GM19397 (cell line): Measurements from ENCODE around the gene SIDT1.
"Not testable (repeated sequence)": the region's sequence is repeated elsewhere in the genome, so short reads cannot be mapped to it uniquely, and the experiment has no call there.

Source experiments
- ATAC-seq: cut with Tn5 transposase; IDR thresholded peaks from one replicate; pipeline ENCODE4 v1.9.1; 2021; ENCODE audit warnings: mild to moderate bottlenecking, moderate library complexity; ENCODE audit not compliant: unreplicated experiment

SIDT1 gene

DNA sequence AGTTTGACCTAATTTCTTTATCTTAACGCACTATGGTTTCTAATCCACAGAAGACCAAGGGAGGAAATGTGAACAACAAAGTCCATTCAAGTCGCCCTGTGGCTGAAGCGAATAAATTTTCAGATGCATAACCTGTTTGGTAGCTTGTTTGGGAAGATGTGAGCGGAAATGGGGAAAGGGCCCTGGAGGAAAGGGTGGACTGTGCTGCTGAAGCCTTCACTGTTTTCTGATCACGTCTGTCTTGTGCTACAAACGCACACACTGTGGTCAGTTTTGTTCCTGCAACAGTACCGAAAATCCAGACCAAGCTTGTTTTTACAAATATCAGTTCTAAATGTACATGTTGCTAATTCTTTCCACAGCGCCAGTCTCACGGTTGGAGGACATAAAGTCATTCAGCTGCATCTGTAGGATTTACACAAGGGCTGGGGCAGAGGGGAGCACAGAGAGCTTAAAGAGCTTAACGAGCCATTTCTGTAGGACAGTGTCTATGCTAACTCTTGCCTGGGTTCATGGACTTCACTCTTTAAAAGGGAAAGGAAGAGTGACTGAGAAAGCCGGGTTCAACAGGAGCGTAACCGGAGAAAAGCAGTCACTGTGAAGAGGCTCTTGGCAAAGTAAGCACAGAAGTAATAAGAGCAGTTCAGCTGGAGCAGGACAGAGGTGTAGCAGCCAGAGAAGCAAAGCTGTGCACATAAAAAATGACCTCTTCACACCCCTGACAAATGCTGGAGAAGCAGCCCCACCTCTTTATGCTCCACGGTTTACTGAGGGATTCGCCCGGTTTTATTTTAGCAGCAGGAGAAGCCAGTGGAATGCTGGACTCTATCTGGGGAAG lies 97.4 kb downstream of the SIDT1 start:
- no peak for ATAC-seq

DNA sequence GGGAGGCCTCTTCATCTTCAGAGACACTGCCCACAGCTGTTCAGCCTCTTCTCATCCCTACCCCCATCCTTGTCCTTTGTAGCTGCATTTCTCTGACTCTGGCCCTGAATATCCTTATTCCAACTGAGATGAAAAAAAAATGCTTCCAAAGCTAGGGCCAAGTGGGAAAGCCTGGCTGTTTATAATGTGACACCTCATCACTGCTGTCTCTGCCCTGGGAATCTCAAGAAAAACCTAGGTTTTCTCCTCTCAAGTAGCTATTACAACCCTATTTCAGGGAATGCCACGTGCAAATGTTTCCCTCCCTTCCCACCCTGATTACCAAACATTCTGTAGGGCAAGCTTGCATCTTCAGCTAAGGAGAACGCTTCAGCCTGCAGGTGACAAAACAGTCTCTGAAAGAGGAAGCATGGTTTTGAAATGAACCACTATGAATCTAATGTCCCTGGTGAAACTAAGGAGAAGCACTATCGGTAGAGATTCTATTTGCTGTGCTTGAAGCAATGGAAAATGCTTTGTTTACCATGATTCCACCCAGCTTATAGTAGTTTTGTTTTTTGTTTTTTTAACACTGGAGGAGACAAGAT lies 98.7 kb downstream of the SIDT1 start:
- no peak for ATAC-seq

DNA sequence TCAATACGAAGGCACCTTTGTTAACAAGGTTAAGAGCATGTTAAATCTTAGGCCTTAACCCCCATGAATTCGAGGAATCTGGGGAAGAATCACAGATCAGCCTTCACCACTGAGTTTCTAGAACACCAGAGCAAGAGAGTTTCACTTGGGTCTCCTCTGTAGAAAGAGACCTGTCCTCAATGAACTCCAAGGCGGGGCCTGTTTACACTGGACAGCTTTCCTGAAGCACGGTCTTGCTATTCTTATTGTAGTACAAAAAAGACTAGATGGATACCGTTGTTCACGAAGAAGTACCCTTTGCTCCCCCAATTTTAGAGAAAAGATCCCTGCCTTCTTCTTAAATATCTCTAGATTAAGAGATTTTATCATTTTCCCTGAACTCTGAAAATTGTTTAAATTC lies 99.2 kb downstream of the SIDT1 start:
- ATAC-seq: no peak

DNA sequence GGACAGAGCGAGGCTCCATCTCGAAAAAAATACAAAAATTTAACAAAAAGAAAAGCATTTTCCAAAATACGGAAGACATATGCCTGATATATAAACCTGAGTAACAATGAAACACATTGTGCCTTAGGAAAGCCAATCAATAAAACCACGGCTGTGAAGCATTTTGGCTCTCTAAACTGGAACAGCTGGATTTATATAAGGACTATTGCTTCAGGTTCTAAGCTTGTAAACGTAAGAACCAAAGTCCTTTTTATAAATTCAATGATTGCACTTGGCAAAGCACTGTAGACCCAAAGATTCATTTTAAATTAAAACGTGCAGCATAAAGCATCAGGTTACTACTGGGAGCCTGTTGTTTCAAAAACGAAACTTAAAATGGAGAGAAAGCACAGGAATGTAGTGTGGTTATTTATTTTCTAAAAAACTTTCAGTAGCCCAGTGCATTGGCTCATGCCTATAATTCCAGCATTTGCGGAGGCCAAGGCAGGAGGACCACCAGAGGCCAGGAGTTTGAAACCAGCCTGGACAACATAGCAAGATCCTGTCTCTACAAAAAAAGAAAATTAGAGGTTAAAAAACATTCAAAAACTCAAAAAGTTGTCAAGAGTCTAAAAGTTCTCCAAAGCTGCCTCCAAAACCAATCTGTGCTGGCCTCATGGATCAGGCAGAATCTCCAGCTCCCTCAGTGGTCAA lies 102.6 kb downstream of the SIDT1 start:
- no peak for ATAC-seq

DNA sequence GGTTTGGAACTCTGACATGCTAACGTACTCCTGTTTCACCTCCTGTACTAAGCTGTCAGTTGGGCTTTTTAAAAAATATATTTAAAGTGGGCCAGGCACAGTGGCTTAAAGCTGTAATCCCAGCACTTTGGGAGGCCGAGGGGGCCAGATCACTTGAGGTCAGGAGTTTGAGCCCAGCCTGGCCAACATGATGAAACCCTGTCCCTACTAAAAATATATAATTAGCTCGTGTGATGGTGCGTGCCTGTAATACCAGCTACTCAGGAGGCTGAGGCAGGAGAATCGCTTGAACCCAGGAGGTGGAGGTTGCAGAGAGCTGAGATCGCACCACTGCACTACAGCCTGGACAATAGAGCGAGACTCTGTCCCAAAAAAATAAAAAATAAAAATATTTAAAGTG lies 103.7 kb downstream of the SIDT1 start:
- not testable (repeated sequence) for ATAC-seq

DNA sequence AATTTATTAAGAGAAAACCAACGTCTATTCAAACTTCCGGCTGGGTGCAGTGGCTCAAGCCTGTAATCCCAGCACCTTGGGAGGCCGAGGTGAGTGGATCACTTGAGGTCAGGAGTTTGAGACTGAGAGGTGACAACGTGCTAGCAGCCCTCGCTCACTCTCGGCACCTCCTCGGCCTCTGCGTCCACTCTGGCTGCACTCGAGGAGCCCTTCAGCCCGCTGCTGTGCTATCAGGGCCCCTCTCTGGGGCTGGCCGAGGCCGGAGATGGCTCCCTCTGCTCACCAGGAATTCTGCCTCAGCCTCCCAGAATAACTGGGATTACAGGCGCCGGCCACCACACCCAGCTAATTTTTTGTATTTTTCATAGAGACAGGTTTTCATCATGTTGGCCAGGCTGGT lies 105.4 kb downstream of the SIDT1 start:
- ATAC-seq: no peak

DNA sequence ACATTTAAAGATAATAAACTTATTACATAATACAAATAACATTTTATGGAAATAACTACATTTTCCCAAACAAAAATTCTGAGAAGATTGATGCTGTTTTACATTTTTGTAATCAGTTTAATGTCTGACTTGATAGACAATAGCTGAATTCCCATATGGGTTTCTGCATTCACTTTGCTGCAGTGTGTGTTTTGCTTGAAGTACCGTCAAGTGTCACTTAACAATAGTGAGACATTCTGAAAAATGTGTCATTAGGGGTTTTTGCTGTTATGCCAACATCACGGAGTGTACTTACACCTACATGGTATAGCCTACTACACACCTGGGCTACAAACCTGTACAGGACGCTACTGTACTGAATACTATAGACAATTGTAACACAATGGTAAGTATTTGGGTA lies 106.6 kb downstream of the SIDT1 start:
- ATAC-seq: no peak

DNA sequence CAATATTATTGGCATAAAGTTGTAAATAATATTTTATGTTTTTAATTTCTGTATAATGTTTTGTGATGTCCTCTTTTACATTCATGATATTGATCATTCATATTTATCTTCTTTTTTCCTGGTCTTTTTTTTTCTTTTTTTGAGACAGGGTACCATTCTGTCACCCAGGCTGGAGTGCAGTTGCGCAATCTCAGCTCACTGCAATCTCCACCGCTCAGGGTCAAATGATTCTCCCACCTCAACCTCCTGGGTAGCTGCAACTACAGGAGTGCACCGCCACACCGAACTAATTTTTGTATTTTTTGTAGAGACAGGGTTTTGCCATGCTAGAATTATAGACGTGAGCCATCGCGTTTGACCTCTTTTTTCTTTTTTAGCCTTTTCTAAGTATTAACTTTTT lies 111.2 kb downstream of the SIDT1 start:
- ATAC-seq: no peak

DNA sequence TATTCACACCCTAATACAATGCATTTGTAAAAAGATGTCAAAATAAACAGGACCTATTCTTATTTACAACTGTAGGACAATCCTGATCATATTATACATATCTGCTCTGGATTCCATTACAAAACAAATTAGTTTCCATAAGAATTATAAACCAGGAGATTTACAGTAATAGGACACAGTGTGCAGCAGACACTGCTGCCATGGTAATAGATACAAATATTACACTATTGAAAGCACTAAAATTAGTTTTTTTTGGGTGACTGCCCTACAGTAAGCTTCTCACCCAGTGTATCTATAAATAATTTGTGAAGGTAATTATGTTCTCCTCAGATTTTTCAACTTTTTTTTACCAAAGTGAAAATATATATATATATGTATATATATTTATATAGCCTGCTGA lies 116.2 kb downstream of the SIDT1 start:
- ATAC-seq: no peak

DNA sequence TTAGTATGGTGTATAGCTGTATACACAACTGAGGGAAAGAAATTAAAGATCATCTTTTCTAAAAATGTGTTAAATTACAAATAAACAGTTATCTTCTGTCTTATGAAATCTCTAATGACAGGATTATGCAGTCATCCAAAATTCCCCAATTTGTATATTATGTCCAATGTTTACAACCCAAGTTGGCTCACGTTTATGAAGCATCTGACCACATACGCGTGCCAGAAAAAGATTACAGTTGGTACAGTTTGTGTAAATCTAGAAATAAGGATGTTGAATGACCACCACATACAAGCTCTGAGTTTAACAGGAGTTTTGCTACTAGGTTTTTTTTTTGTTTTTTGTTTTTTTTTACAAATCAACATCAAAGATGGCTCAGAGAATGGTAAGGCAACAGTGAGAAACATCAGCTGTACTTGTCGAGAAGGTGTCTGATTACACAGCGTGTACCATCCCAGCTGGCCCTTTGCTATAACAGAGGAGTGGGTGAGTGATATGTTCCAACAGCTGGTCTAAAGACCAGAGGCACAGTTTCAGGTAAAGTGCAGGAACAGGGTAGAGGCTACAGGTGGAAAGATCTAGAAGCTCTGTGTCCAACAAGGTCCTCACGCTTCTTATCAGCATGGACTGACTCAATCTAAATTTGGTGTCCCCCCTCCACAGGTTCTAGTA lies 117.0 kb downstream of the SIDT1 start:
- ATAC-seq: no peak

DNA sequence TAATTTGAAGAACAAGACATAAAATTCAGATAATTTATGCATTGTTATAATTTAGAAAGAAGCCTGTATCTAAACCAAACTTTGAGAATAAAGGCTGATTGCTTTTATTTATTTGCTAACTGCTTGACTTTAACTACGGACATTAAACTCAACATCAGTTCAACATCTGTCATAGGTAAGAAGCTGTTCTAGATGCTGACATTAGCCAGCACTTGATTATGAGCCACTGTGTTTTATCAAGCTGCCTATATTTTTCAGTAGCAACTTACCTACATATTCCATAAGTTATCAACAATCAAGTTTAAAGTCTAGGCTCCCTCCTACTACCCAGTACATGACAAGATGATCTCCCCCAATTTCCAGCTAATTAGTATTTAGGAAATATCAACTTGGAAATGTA lies 122.0 kb downstream of the SIDT1 start:
- ATAC-seq: no peak

DNA sequence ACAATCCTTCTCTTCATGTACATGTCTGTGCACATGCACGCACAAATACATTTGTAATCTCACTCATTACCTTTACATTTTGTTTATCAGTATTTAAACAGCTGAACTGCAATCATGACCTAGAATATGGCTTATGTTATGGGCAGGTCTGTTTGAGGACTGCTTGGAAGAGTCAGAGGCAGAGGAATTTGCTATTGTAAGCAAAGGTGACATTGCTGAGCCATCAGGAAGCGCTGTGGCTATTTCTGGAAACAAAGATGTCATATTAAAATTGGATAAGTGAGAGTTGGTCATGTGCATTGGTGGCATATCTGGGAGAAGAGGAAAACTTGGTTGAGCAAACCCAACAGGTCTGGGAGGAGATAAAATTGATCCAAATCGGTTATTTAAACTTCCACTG lies 122.5 kb downstream of the SIDT1 start:
- ATAC-seq: no peak

DNA sequence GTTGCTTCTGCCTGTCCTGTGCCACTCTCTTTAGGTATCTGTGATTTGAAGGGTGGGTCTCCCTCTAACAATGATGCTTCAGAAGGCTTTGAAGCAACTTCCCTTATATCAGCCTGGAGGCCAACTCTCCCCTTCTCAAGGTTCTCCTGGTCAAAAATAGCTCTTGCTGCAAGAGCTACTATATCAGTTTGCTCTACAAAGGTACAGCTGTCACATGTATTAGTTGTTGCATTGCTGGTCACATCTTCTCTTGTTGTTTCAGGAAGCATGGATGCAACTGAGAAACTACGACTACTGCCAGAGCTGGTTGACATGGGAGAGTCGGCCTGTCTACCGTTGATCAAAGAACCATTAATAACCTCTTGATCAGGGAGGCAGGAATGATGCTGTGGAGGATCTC lies 125.8 kb downstream of the SIDT1 start:
- no peak for ATAC-seq

DNA sequence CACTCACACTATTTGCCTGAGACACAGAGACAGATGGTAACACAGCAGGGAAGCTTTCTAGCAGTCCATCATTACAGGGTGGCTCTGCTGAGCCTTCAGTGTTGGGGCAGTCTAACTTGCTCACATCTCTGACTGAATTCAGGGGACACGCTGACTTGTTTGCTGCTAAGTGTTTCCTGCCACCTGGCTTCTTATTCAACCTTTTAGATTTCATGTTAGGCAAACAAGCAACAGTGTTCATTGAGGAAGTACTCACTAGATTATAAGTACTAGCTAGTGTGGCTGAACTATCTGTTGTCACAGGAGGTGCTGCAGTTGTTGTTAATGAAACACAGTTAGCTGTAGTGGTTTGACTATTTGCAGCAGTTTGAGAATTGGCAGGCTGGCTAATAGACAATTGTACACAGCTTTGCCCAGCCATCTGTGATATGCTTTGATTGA lies 126.8 kb downstream of the SIDT1 start:
- no peak for ATAC-seq

DNA sequence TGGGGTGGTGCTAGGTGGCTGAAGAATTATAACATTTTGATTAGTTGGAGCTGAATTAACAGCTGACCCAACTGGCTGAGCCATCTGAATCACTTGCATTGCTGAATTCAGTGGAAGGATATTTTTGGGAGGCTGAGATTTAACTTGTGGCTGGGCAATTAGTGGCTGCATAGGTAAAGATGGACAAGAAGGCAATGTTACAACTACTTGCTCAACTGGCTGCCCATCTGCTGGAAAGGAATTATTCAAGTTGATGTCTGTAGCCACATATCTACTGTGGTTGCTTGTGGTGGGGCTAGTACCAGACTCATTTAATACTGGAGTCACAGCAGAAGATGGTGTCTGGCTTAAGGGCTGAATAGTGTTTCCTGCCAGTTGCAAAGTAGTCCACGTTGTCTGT lies 127.6 kb downstream of the SIDT1 start:
- ATAC-seq: no peak

DNA sequence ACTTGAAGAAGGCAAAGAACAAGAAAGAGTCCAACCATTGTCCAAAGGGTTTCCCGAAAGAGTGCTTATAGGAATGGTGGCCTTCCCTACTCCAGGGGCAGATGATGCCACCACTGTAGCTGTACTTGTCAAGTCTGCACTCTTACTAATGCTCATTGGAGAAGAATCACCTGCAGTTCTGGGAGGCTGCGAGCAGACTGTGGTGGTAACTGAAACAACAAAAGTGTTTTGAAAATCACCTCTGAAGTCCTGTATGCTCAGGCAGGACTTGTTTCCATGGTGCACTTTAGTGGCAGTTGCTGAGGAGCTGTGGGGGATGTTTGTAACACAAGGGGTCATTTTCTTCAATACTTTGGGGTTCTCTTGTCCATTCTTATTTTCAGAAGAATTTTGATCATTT lies 128.1 kb downstream of the SIDT1 start:
- no peak for ATAC-seq

DNA sequence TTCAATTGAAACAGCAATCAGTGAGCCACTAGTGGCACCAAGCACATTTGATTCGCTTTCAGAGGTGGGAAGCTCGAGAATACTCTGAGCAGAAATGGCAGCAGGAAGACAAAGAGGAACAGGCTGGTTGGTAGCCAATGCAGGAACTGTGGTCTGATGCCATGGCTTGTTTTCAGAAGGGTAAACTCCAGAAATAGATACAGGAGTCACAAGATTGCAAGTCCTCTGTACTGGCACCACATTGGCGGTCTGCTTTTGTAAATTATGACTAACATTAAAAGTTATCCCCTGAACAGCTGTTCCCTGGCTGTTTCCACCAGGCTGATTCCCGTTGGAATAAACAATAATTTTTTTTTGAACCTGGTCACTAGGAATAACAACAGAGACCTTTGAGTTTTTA lies 128.5 kb downstream of the SIDT1 start:
- no peak for ATAC-seq

DNA sequence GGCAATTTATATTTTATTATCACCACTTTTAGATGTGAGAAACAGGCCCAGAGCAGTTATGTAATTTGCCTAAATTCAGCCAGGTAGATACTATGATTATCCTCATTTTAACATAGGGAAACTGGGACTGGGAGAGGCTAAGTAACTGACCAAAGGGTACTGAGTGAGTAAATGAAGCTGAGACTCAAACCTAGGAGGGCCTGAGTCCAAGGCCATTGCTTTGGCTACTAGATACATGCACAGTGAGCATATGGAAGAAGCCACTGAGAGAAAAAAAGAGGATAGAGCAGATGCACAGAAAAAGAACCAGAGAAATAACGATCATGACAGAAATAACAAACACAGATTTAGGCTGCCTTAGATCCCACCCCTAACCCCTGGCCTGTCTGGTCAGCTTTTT lies 130.5 kb downstream of the SIDT1 start:
- ATAC-seq: no peak

DNA sequence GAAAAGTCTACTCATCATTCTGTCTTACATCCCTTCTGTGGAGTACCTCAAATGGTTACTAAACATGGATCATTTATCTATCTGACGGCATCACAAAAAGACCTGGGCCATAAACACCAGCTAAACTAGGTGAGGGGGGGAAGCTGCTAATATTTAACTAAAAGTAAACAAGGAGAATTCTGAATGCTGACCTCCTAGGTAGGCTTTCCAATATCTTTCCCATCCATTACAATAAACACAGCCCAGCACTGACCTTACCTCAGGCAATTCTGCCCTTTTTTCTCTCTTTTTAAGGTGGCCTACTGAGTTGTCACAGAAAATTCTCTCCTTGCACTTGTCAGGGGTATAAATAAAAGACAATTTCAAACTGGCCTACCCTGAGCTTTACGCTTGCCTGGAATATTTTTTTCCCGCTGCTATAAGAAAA lies 131.0 kb downstream of the SIDT1 start:
- ATAC-seq: no peak

DNA sequence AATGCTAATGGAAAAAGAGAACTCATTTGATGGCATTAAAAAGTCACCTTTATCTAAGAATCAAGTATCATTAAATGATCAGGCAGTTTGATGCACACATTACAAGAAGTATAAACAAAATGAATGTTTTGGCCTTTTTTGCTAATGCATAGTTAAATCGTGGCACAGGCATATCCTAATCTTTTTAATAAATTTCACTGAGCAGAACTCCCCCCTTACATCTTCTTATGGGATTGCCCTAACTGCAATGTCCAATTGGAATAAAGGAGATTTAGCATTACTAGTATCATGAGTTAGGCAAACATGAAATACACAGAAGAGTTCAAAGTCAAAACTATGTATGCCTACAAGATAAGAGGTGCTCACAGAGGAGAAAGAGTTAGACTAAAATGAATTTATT lies 131.4 kb downstream of the SIDT1 start:
- ATAC-seq: no peak

DNA sequence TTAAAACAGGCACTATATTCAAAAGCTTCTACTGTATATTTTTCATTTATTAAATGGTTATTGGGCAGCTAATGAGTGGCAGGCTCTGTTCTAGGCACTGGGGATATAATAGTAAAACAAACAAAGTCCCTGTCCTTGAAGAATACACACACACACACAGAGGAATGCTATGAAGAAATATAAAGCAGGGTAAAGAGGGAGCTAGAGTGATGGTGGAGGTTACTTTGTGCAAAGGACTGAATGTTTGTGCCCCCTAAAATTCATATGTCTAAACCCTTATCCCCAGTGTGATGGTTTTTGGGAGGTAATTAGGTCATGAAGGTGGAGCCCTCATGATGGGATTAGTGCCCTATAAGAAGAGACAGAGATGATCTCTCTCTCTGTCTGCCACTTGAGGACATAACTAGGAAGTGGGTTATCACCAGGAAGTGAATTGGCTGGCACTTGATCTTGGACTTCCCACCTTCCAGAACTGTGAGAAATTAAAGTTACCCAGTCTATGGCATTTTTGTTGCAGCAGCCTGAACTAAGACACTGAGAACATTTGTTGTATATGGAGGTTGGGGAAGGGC lies 132.3 kb downstream of the SIDT1 start:
- no peak for ATAC-seq
